SK-N-SH treated with all-trans-retinoic acid at 6 μM for 48 hours (cell line): Measurements from ENCODE around the gene TSR1.
A peak's percentile ranks its signal among the peaks of the same experiment; 100 is the strongest.

Source experiments
- ATAC-seq: fragments of 200-7000 bp; cut with Tn5 transposase; 3 replicates; pipeline ENCODE4 v1.9.1; 2020; ENCODE audit warnings: mild to moderate bottlenecking, moderate library complexity
- ARNTL ChIP-seq: fragments of 450-650 bp; formaldehyde crosslinking; IDR thresholded peaks from 2 replicates; pipeline ENCODE4 v1.5.0; 2020; ENCODE audit warnings: low read depth, mild to moderate bottlenecking, moderate library complexity, borderline replicate concordance
- BACH2 ChIP-seq: fragments of 250-450 bp; sonication (Bioruptor Pico); IDR thresholded peaks from 2 replicates; pipeline ENCODE4 v1.9.0; 2021; ENCODE audit warnings: mild to moderate bottlenecking, borderline replicate concordance
- CREB5 ChIP-seq: fragments of 250-450 bp; sonication (Bioruptor Pico); IDR thresholded peaks from 2 replicates; pipeline ENCODE4 v1.5.1; 2020; ENCODE audit warnings: low read depth, mild to moderate bottlenecking, moderate library complexity
- CSDC2 ChIP-seq: fragments of 250-450 bp; sonication (Bioruptor Pico); IDR thresholded peaks from 2 replicates; pipeline ENCODE4 v1.5.0; 2020; ENCODE audit warnings: mild to moderate bottlenecking, moderate library complexity
- CSRNP3 ChIP-seq: fragments of 250-450 bp; sonication (Bioruptor Pico); IDR thresholded peaks from 2 replicates; pipeline ENCODE4 v1.5.1; 2021; ENCODE audit warnings: mild to moderate bottlenecking, moderate library complexity
- GLIS3 ChIP-seq: fragments of 250-450 bp; sonication (Bioruptor Pico); IDR thresholded peaks from 2 replicates; pipeline ENCODE4 v1.5.0; 2020; ENCODE audit warnings: mild to moderate bottlenecking, moderate library complexity
- ISL1 ChIP-seq: fragments of 250-450 bp; sonication (Bioruptor Pico); IDR thresholded peaks from 2 replicates; pipeline ENCODE4 v2.1.2; 2022; ENCODE audit warnings: mild to moderate bottlenecking, moderate library complexity
- OSR1 ChIP-seq: fragments of 250-450 bp; sonication (Bioruptor Pico); IDR thresholded peaks from 2 replicates; pipeline ENCODE4 v1.8.0; 2022; ENCODE audit warnings: moderate library complexity, mild to moderate bottlenecking, inconsistent platforms
- POU6F1 ChIP-seq: fragments of 250-450 bp; sonication (Bioruptor Pico); IDR thresholded peaks from 2 replicates; pipeline ENCODE4 v1.8.0; 2021; ENCODE audit warnings: low read depth, mild to moderate bottlenecking, moderate library complexity, borderline replicate concordance
- PPARA ChIP-seq: fragments of 250-450 bp; sonication (Bioruptor Pico); IDR thresholded peaks from 2 replicates; pipeline ENCODE4 v1.5.0; 2020; ENCODE audit warnings: mild to moderate bottlenecking, borderline replicate concordance
- RARB ChIP-seq: fragments of 250-450 bp; sonication (Bioruptor Pico); IDR thresholded peaks from 2 replicates; pipeline ENCODE4 v1.8.0; 2021; ENCODE audit warnings: mild to moderate bottlenecking, moderate library complexity
- TCF4 ChIP-seq: fragments of 250-450 bp; sonication (Bioruptor Pico); IDR thresholded peaks from 2 replicates; pipeline ENCODE4 v1.8.0; 2021; ENCODE audit warnings: mild to moderate bottlenecking, moderate library complexity, borderline replicate concordance
- TOX ChIP-seq: fragments of 250-450 bp; sonication (Bioruptor Pico); IDR thresholded peaks from 2 replicates; pipeline ENCODE4 v1.8.0; 2021; ENCODE audit warnings: mild to moderate bottlenecking, moderate library complexity, borderline replicate concordance
- TSHZ2 ChIP-seq: fragments of 250-450 bp; sonication (Bioruptor Pico); IDR thresholded peaks from 2 replicates; pipeline ENCODE4 v1.5.0; 2020; ENCODE audit warnings: mild to moderate bottlenecking, moderate library complexity
- ZC3H10 ChIP-seq: fragments of 250-450 bp; sonication (Bioruptor Pico); IDR thresholded peaks from 2 replicates; pipeline ENCODE4 v1.5.1; 2021; ENCODE audit warnings: mild to moderate bottlenecking, moderate library complexity
- ZFP3 ChIP-seq: fragments of 250-450 bp; sonication (Bioruptor Pico); IDR thresholded peaks from 2 replicates; pipeline ENCODE4 v1.5.0; 2020; ENCODE audit warnings: mild to moderate bottlenecking, moderate library complexity
- ZFP30 ChIP-seq: fragments of 450-650 bp; formaldehyde crosslinking; IDR thresholded peaks from 2 replicates; pipeline ENCODE4 v1.5.0; 2022; ENCODE audit warnings: mild to moderate bottlenecking, moderate library complexity
- ZNF565 ChIP-seq: fragments of 450-650 bp; formaldehyde crosslinking; conservative IDR thresholded peaks from 2 replicates; pipeline ENCODE4 v1.5.0; 2020; ENCODE audit warnings: low read depth, mild to moderate bottlenecking, moderate library complexity
- ZNF70 ChIP-seq: fragments of 450-650 bp; formaldehyde crosslinking; IDR thresholded peaks from 2 replicates; pipeline ENCODE4 v1.5.0; 2020; ENCODE audit warnings: mild to moderate bottlenecking, moderate library complexity
- ZNF8 ChIP-seq: fragments of 450-650 bp; formaldehyde crosslinking; IDR thresholded peaks from 2 replicates; pipeline ENCODE4 v1.5.0; 2020; ENCODE audit warnings: mild to moderate bottlenecking, moderate library complexity

The TSR1 gene

GRCh38 chr17:2347805-2348685, 11.8 kb upstream of the TSR1 start:
- no peak for TF ChIP-seq ZNF70
- TF ChIP-seq GLIS3 (CRISPR knock-in tag), result no peak
- no peak for TF ChIP-seq ZFP30 (CRISPR knock-in tag)
- no peak for TF ChIP-seq BACH2 (CRISPR knock-in tag)
- no peak for TF ChIP-seq CSRNP3 (CRISPR knock-in tag)
- no peak for TF ChIP-seq ARNTL
- no peak for TF ChIP-seq ZFP3
- TF ChIP-seq CSDC2 (CRISPR knock-in tag), result no peak
- no peak for TF ChIP-seq POU6F1 (CRISPR knock-in tag)
- no peak for TF ChIP-seq CREB5 (CRISPR knock-in tag)
- TF ChIP-seq TCF4 (CRISPR knock-in tag), result no peak
- no peak for TF ChIP-seq ISL1 (CRISPR knock-in tag)
- no peak for TF ChIP-seq ZNF565 (CRISPR knock-in tag)
- TF ChIP-seq OSR1 (CRISPR knock-in tag), result no peak
- no peak for TF ChIP-seq TSHZ2 (CRISPR knock-in tag)
- TF ChIP-seq PPARA (CRISPR knock-in tag), result no peak
- TF ChIP-seq ZC3H10 (CRISPR knock-in tag), result no peak
- TF ChIP-seq TOX (CRISPR knock-in tag), result no peak
- ATAC-seq, result peak; percentile 97

- ATAC-seq, result no peak
- TF ChIP-seq BACH2 (CRISPR knock-in tag), result no peak
- no peak for TF ChIP-seq ISL1 (CRISPR knock-in tag)
- no peak for TF ChIP-seq ZC3H10 (CRISPR knock-in tag)
- TF ChIP-seq TSHZ2 (CRISPR knock-in tag), result no peak
- TF ChIP-seq, all 23 proteins: peak for 0
Observed at GRCh38 chr17:2346475-2346874, 10.2 kb upstream of the TSR1 start.

- TF ChIP-seq POU6F1 (CRISPR knock-in tag) (no peak), ARNTL (no peak), TOX (CRISPR knock-in tag) (no peak), CREB5 (CRISPR knock-in tag) (no peak), GLIS3 (CRISPR knock-in tag) (no peak), TCF4 (CRISPR knock-in tag) (no peak), ZNF8 (no peak), RARB (CRISPR knock-in tag) (no peak)
- TF ChIP-seq, all 23 proteins: peak for 0
- no peak for ATAC-seq
Observed at GRCh38 chr17:2344528-2344927, 8.3 kb upstream of the TSR1 start.
